Keratinocyte (primary cell): ENCODE data around the gene NHSL1. TPM values are rescaled to one million over a fixed set of nuclear protein-coding genes. Genes with fewer than 3 reads are reported as not detected.

Experiments
- DNase-seq: peaks from one replicate; pipeline ENCODE4 v3.0.0-alpha.2; 2011; ENCODE audit warnings: low read depth, missing footprints, low spot score
- FAIRE-seq: peaks from 2 replicates; lab custom pipeline; 2011; peaks lifted over from hg19 to GRCh38; lab: Jason Lieb, UNC
- H2AFZ ChIP-seq: 2 replicates; pipeline ENCODE4 v1.6.0; 2012; ENCODE audit warnings: low read length, control low read depth, inconsistent platforms; ENCODE audit not compliant: control insufficient read depth
- H3K27ac ChIP-seq: 2 replicates; pipeline ENCODE4 v1.5.1; 2011; ENCODE audit warnings: low read length; ENCODE audit not compliant: control insufficient read depth, insufficient read depth
- H3K27me3 ChIP-seq: 3 replicates; pipeline ENCODE4 v1.6.0; 2011; ENCODE audit warnings: low read length; ENCODE audit not compliant: control insufficient read depth, insufficient read depth; ENCODE audit errors: extremely low read depth
- H3K36me3 ChIP-seq, 2 experiments: 2 replicates in 1 of 2; 3 replicates in 1 of 2; pipeline ENCODE4 v1.5.1; 2011; ENCODE audit warnings: low read length in 2 of 2, mild to moderate bottlenecking in 1 of 2; ENCODE audit not compliant: control insufficient read depth in 2 of 2, insufficient read depth in 2 of 2; ENCODE audit errors: extremely low read depth in 1 of 2
- H3K4me1 ChIP-seq: 3 replicates; pipeline ENCODE4 v1.5.1; 2011; ENCODE audit warnings: low read length; ENCODE audit not compliant: control insufficient read depth, insufficient read depth; ENCODE audit errors: extremely low read depth
- H3K4me2 ChIP-seq: 3 replicates; pipeline ENCODE4 v1.6.0; 2011; ENCODE audit warnings: low read depth, low read length; ENCODE audit not compliant: control insufficient read depth, insufficient read depth; ENCODE audit errors: extremely low read depth
- H3K4me3 ChIP-seq, 3 experiments: fragments of 200-600 bp in 1 of 3; sonication (generic) in 1 of 3; 2 replicates in 2 of 3; 3 replicates in 1 of 3; pipeline ENCODE4 v1.5.1; 2011 to 2016; ENCODE audit warnings: low read length in 3 of 3, mild to moderate bottlenecking in 3 of 3, control low read depth in 2 of 3, inconsistent platforms in 1 of 3, low read depth in 1 of 3, mixed read lengths in 1 of 3, mixed run types in 1 of 3, moderate library complexity in 1 of 3; ENCODE audit not compliant: control insufficient read depth in 2 of 3, insufficient read depth in 2 of 3; ENCODE audit errors: extremely low read depth in 1 of 3
- H3K79me2 ChIP-seq: 2 replicates; pipeline ENCODE4 v1.6.0; 2012; ENCODE audit warnings: low read length; ENCODE audit not compliant: control insufficient read depth, insufficient read depth
- H3K9ac ChIP-seq: 3 replicates; pipeline ENCODE4 v1.6.0; 2011; ENCODE audit warnings: low read length; ENCODE audit not compliant: control insufficient read depth, insufficient read depth; ENCODE audit errors: extremely low read depth
- H3K9me1 ChIP-seq: 3 replicates; pipeline ENCODE4 v1.6.0; 2011; ENCODE audit warnings: low read length; ENCODE audit not compliant: control insufficient read depth, insufficient read depth; ENCODE audit errors: extremely low read depth
- H3K9me3 ChIP-seq: 2 replicates; pipeline ENCODE4 v1.5.1; 2012; ENCODE audit warnings: low read depth, low read length; ENCODE audit not compliant: control insufficient read depth
- H4K20me1 ChIP-seq: 3 replicates; pipeline ENCODE4 v1.6.0; 2011; ENCODE audit warnings: low read length; ENCODE audit not compliant: control insufficient read depth, insufficient read depth; ENCODE audit errors: extremely low read depth
- CTCF ChIP-seq, 3 experiments: IDR thresholded peaks in 1 of 3; conservative IDR thresholded peaks in 1 of 3; optimal IDR thresholded peaks in 1 of 3; 2 replicates in 2 of 3; 3 replicates in 1 of 3; pipeline versions ENCODE3 to v1.5.1; 2011; ENCODE audit warnings: low read length in 3 of 3, mild to moderate bottlenecking in 3 of 3, moderate library complexity in 2 of 3, control low read depth in 1 of 3, inconsistent platforms in 1 of 3; ENCODE audit not compliant: insufficient read depth in 2 of 3; ENCODE audit errors: extremely low read depth in 1 of 3
- EZH2 ChIP-seq: IDR thresholded peaks from one replicate; pipeline ENCODE4 v1.6.1; 2012; ENCODE audit warnings: inconsistent platforms, mild to moderate bottlenecking, low read length, moderate library complexity
- dilution Hi-C: fragments of 300-500 bp; cut with MboI; formaldehyde crosslinking; loops from one replicate; pipeline ENCODE4 v1.7.0; 2020; ENCODE audit warnings: low sequenced_read_pairs; ENCODE audit not compliant: extremely low pct_ligation_motif_present
- polyA plus RNA-seq, 5 experiments: library from polyadenylated mRNA; depleted of rRNA in 3 of 5; stranded (reverse) in 3 of 5; stranded (forward) in 1 of 5; unstranded in 1 of 5; fragments of >200 nt; gene quantifications; 1 replicate in 1 of 5; 2 replicates in 3 of 5; 3 replicates in 1 of 5; pipeline versions ENCODE4 v1.2.1 to v1.2.3, GENCODE V29; 2011 to 2012; ENCODE audit warnings: missing spikeins in 2 of 5, low read depth in 1 of 5, low replicate concordance in 1 of 5

The NHSL1 gene
- polyA plus RNA-seq, 1 donor (not counting 4 experiments of a cell fraction or from before 2014, with no cell fraction given) = 11.8 TPM

GRCh38 chr6:138417493-138418117 is 81.7 kb downstream of the NHSL1 start:
- TF ChIP-seq EZH2 (no peak), CTCF (optimal IDR thresholded peaks at IDR 0.05 in 1 of 3, IDR thresholded peaks at IDR 0.05 in 1 of 3, conservative IDR thresholded peaks at IDR 0.05 in 1 of 3; ENCODE audit: extremely low read depth in 1 of 3, insufficient read depth in 2 of 3, low read length in 3 of 3) (no peak)
- H3K36me3 ChIP-seq = peaks cover 13 to 14% of the 10 kb centered on the region in 2 experiments
- dilution Hi-C loops = no loop called here
- FAIRE-seq (no peak), DNase-seq (no peak)
- no peaks in the 10 kb centered on the region for H3K9me3 ChIP-seq
- H3K79me2 ChIP-seq = no peaks in the 10 kb centered on the region
- no peak overlapping the region for H2AFZ ChIP-seq
- no peaks in the 10 kb centered on the region for H3K27me3 ChIP-seq
- H3K4me3 ChIP-seq = no peak overlapping the region
- no peak overlapping the region for H3K4me2 ChIP-seq
- H4K20me1 ChIP-seq = no peaks in the 10 kb centered on the region
- H3K9me1 ChIP-seq = no peaks in the 10 kb centered on the region
- no peak overlapping the region for H3K27ac ChIP-seq
- no peak overlapping the region for H3K9ac ChIP-seq
- no peaks in the 10 kb centered on the region for H3K4me1 ChIP-seq

GRCh38 chr6:138416206-138416605 is 83.1 kb downstream of the NHSL1 start:
- Histone ChIP-seq H3K4me3 (no peak overlapping the region), H3K9me1 (no peaks in the 10 kb centered on the region), H3K4me1 (peaks cover 6% of the 10 kb centered on the region), H3K79me2 (no peaks in the 10 kb centered on the region), H3K4me2 (no peak overlapping the region), H2AFZ (no peak overlapping the region), H3K27ac (no peak overlapping the region), H3K9ac (no peak overlapping the region), H3K27me3 (no peaks in the 10 kb centered on the region), H3K36me3 (peaks cover 14 to 15% of the 10 kb centered on the region in 2 experiments), H4K20me1 (no peaks in the 10 kb centered on the region), H3K9me3 (no peaks in the 10 kb centered on the region)
- DNase-seq (no peak), FAIRE-seq (no peak)
- TF ChIP-seq EZH2 (no peak), CTCF (optimal IDR thresholded peaks at IDR 0.05 in 1 of 3, IDR thresholded peaks at IDR 0.05 in 1 of 3, conservative IDR thresholded peaks at IDR 0.05 in 1 of 3; ENCODE audit: extremely low read depth in 1 of 3, insufficient read depth in 2 of 3, low read length in 3 of 3) (no peak)
- dilution Hi-C loops = no loop called here
